NCI-H69 (cell line): ENCODE measurements around the gene NXPH1.

ENCODE experiments used
- DNase-seq: peaks from one replicate; lab custom pipeline; 2025; lab: John Stamatoyannopoulos, UW

Gene NXPH1

GRCh38 chr7:8433477-8434289 lies at the start of gene NXPH1:
NXPH1 (plus strand) TSS chr7:8433609.
- peak; percentile 94 for DNase-seq

GRCh38 chr7:8384901-8385300 lies 48.5 kb upstream of the NXPH1 start:
- no peak for DNase-seq

GRCh38 chr7:8386926-8387550 lies 46.4 kb upstream of the NXPH1 start:
- DNase-seq, result no peak

- DNase-seq, result peak; percentile 28
Measured at GRCh38 chr7:8387551-8388256, 45.7 kb upstream of the NXPH1 start.

GRCh38 chr7:8388257-8388625 lies 45.2 kb upstream of the NXPH1 start:
- DNase-seq, result no peak

- peak; percentile 93 for DNase-seq
Measured at GRCh38 chr7:8389593-8390261, 43.7 kb upstream of the NXPH1 start.

- peak; percentile 78 for DNase-seq
Measured at GRCh38 chr7:8390262-8390626, 43.2 kb upstream of the NXPH1 start.

GRCh38 chr7:8391353-8392062 lies 41.9 kb upstream of the NXPH1 start:
- no peak for DNase-seq

- no peak for DNase-seq
Measured at GRCh38 chr7:8396294-8396693, 37.1 kb upstream of the NXPH1 start.

GRCh38 chr7:8408871-8409270 lies 24.5 kb upstream of the NXPH1 start:
- no peak for DNase-seq

GRCh38 chr7:8411103-8411502 lies 22.3 kb upstream of the NXPH1 start:
- no peak for DNase-seq

GRCh38 chr7:8413600-8413999 lies 19.8 kb upstream of the NXPH1 start:
- DNase-seq, result no peak

GRCh38 chr7:8418629-8419245 lies 14.7 kb upstream of the NXPH1 start:
- DNase-seq, result peak; percentile 89

- no peak for DNase-seq
Measured at GRCh38 chr7:8422177-8422576, 11.2 kb upstream of the NXPH1 start.

GRCh38 chr7:8423057-8423456 lies 10.4 kb upstream of the NXPH1 start:
- DNase-seq, result no peak

GRCh38 chr7:8425223-8425622 lies 8.2 kb upstream of the NXPH1 start:
- DNase-seq, result no peak

GRCh38 chr7:8430643-8431042 lies 2.8 kb upstream of the NXPH1 start:
- DNase-seq, result no peak

GRCh38 chr7:8434290-8435002 lies 1.0 kb downstream of the NXPH1 start:
- no peak for DNase-seq

GRCh38 chr7:8435095-8435494 lies 1.7 kb downstream of the NXPH1 start:
- DNase-seq, result no peak

GRCh38 chr7:8435590-8436545 lies 2.5 kb downstream of the NXPH1 start:
- DNase-seq, result no peak
